Cardiac muscle cell (in vitro differentiated cells and primary cell): Measurements from ENCODE around the gene CYP27A1. TPM values are rescaled to one million over a fixed set of nuclear protein-coding genes. Genes with fewer than 3 reads are reported as not detected.

ENCODE experiments used
- DNase-seq, 2 donors: peaks; one replicate each; pipeline versions ENCODE4 v3.0.0 to v3.0.0-alpha.2; 2010 to 2017; ENCODE audit warnings: low read depth in 1 of 2, low spot score in 1 of 2
- H3K27ac ChIP-seq: fragments of 200-600 bp; sonication (generic); 2 replicates; pipeline ENCODE4 v1.5.1; 2016
- H3K27me3 ChIP-seq: fragments of 200-600 bp; sonication (generic); 2 replicates; pipeline ENCODE4 v1.6.0; 2016; ENCODE audit warnings: control low read depth
- H3K36me3 ChIP-seq: fragments of 200-600 bp; sonication (generic); 2 replicates; pipeline ENCODE4 v1.5.1; 2016; ENCODE audit warnings: control low read depth
- H3K4me1 ChIP-seq: fragments of 200-600 bp; sonication (generic); 2 replicates; pipeline ENCODE4 v1.8.1; 2017; ENCODE audit warnings: low read depth, mild to moderate bottlenecking, mixed run types
- H3K4me3 ChIP-seq: fragments of 200-600 bp; sonication (generic); 2 replicates; pipeline ENCODE4 v1.5.1; 2016; ENCODE audit warnings: mild to moderate bottlenecking
- H3K9me3 ChIP-seq: fragments of 200-600 bp; sonication (generic); 2 replicates; pipeline ENCODE4 v1.5.1; 2017; ENCODE audit warnings: low read depth, mild to moderate bottlenecking, control low read depth
- CTCF ChIP-seq: IDR thresholded peaks from 2 replicates; pipeline ENCODE4 v1.5.1; 2012; ENCODE audit warnings: low read depth, mild to moderate bottlenecking, low read length
- polyA plus RNA-seq: library from polyadenylated mRNA; unstranded; fragments of >200 nt; fragmentation: Nextera tagmentation; extraction: Ambion mirVana; gene quantifications from 2 replicates; pipeline ENCODE4 v1.2.1, GENCODE V29; 2016
- total RNA-seq: library from RNA; depleted of rRNA; stranded (reverse); fragments of >200 nt; gene quantifications from 2 replicates; pipeline ENCODE4 v1.2.3, GENCODE V29; 2016

The CYP27A1 gene
- total and polyA plus RNA-seq, 2 experiments from 2014 or later, result 70.6 to 106 TPM

- no peaks in the 10 kb centered on the region for H3K9me3 ChIP-seq
- H3K27me3 ChIP-seq, result no peaks in the 10 kb centered on the region
- no peak for DNase-seq
- peaks cover 47% of the 10 kb centered on the region for H3K4me1 ChIP-seq
- no peaks in the 10 kb centered on the region for H3K36me3 ChIP-seq
- no peak overlapping the region for H3K27ac ChIP-seq
- no peak overlapping the region for H3K4me3 ChIP-seq
- no peak for TF ChIP-seq CTCF
These were observed 3.2 kb downstream of the CYP27A1 start for GRCh38 chr2:218785103-218785502.

GRCh38 chr2:218786133-218786532 is 4.2 kb downstream of the CYP27A1 start:
- no peak for TF ChIP-seq CTCF
- no peaks in the 10 kb centered on the region for H3K27me3 ChIP-seq
- H3K36me3 ChIP-seq, result no peaks in the 10 kb centered on the region
- H3K9me3 ChIP-seq, result no peaks in the 10 kb centered on the region
- H3K4me1 ChIP-seq, result peaks cover 44% of the 10 kb centered on the region
- DNase-seq, result no peak
- H3K4me3 ChIP-seq, result no peak overlapping the region
- no peak overlapping the region for H3K27ac ChIP-seq

GRCh38 chr2:218788529-218789255 is 6.7 kb downstream of the CYP27A1 start:
- peak; percentile 24 to 52 for DNase-seq
- no peaks in the 10 kb centered on the region for H3K27me3 ChIP-seq
- no peaks in the 10 kb centered on the region for H3K9me3 ChIP-seq
- H3K27ac ChIP-seq, result peak overlapping the region; percentile 53
- no peak overlapping the region for H3K4me3 ChIP-seq
- no peaks in the 10 kb centered on the region for H3K36me3 ChIP-seq
- no peak for TF ChIP-seq CTCF
- peaks cover 34% of the 10 kb centered on the region for H3K4me1 ChIP-seq

- Histone ChIP-seq H3K27ac (no peak overlapping the region), H3K4me3 (no peak overlapping the region), H3K9me3 (no peaks in the 10 kb centered on the region), H3K36me3 (no peaks in the 10 kb centered on the region), H3K27me3 (no peaks in the 10 kb centered on the region), H3K4me1 (peaks cover 35% of the 10 kb centered on the region)
- no peak for TF ChIP-seq CTCF
- DNase-seq, result no peak
These were observed 10.5 kb downstream of the CYP27A1 start for GRCh38 chr2:218792433-218792832.

GRCh38 chr2:218796691-218797090 is 14.7 kb downstream of the CYP27A1 start:
- TF ChIP-seq CTCF, result no peak
- Histone ChIP-seq H3K4me1 (peaks cover 49% of the 10 kb centered on the region), H3K4me3 (no peak overlapping the region), H3K27me3 (no peaks in the 10 kb centered on the region), H3K36me3 (no peaks in the 10 kb centered on the region), H3K9me3 (no peaks in the 10 kb centered on the region), H3K27ac (peak overlapping the region; percentile 83)
- DNase-seq, result no peak
